ENCODE results near the gene SLCO3A1. TPM values are rescaled to one million over a fixed set of nuclear protein-coding genes. Genes with fewer than 3 reads are reported as not detected.

The SLCO3A1 gene
- total RNA-seq, 1 experiment from 2014 or later, result 5.1 TPM

- Histone ChIP-seq H3K79me2 (ENCODE audit: insufficient read depth, low read length) (no peaks in the 10 kb centered on the region), H3K27ac (ENCODE audit: low read depth, low read length) (no peak overlapping the region), H3K4me1 (ENCODE audit: control insufficient read depth in 1 of 2, insufficient read depth in 2 of 2, low read length in 2 of 2) (no peaks in the 10 kb centered on the region), H4K20me1 (ENCODE audit: insufficient read depth) (no peaks in the 10 kb centered on the region), H2AFZ (ENCODE audit: low read depth, low read length, poor library complexity, severe bottlenecking) (no peak overlapping the region), H3K4me3 (replicated peaks in 1 of 2; ENCODE audit: low read depth in 1 of 2, low read length in 2 of 2) (no peak overlapping the region), H3K27me3 (ENCODE audit: insufficient read depth, low read length) (peaks cover 27% of the 10 kb centered on the region), H3K9me2 (ENCODE audit: insufficient read depth) (no peaks in the 10 kb centered on the region), H3K9me3 (ENCODE audit: control insufficient read depth in 1 of 2, insufficient read depth in 1 of 2, low read depth in 1 of 2, low read length in 2 of 2) (no peaks in the 10 kb centered on the region), H3K4me2 (ENCODE audit: low read length) (no peak overlapping the region), H3K36me3 (ENCODE audit: control insufficient read depth in 1 of 2, insufficient read depth in 2 of 2, low read length in 2 of 2) (no peaks in the 10 kb centered on the region; a peak in 1 of 4 replicates), H3K9ac (ENCODE audit: low read length) (no peak overlapping the region)
- DNase-seq (ENCODE audit: low read depth, low spot score), result no peak
- ChIA-PET POLR2A (no interaction called here), RAD21 (ENCODE audit: low non-redundant PET in 1 of 2, low total read pairs in 2 of 2, uncharacterized antibody in 2 of 2, unreplicated experiment in 2 of 2) (no interaction called here), CTCF (no interaction called here)
- no peak for ATAC-seq
- TF ChIP-seq FOSL1 (IDR thresholded peaks at IDR 0.05; ENCODE audit: low read depth) (no peak), EZH2phosphoT487 (IDR thresholded peaks at IDR 0.05; ENCODE audit: borderline replicate concordance) (no peak), SRF (IDR thresholded peaks at IDR 0.05; ENCODE audit: low read depth) (no peak), SIN3A (IDR thresholded peaks at IDR 0.05; ENCODE audit: low read depth) (no peak), ATF3 (IDR thresholded peaks at IDR 0.05) (no peak), POLR2A (IDR thresholded peaks at IDR 0.05; ENCODE audit: borderline replicate concordance, extremely low read depth, insufficient read depth, insufficient read length) (no peak), ZNF274 (IDR thresholded peaks at IDR 0.05; ENCODE audit: low read depth, low read length) (no peak), EZH2 (IDR thresholded peaks at IDR 0.05) (no peak), POLR2AphosphoS5 (IDR thresholded peaks at IDR 0.05; ENCODE audit: low read depth, low read length) (no peak), YY1 (IDR thresholded peaks at IDR 0.05; ENCODE audit: extremely low read depth, insufficient replicate concordance, low read depth, low read length) (no peak), CTCF (IDR thresholded peaks at IDR 0.05 in 2 of 3, conservative IDR thresholded peaks at IDR 0.05 in 1 of 3; ENCODE audit: borderline replicate concordance in 1 of 3, insufficient read depth in 1 of 3, low read depth in 2 of 3, low read length in 2 of 3) (no peak), CBX3 (IDR thresholded peaks at IDR 0.05; ENCODE audit: low read depth) (no peak), JUND (IDR thresholded peaks at IDR 0.05) (no peak), ZFX (IDR thresholded peaks at IDR 0.05) (no peak), RAD21 (IDR thresholded peaks at IDR 0.05; ENCODE audit: low read depth) (no peak)
- TF ChIP-seq, protein P1, sequence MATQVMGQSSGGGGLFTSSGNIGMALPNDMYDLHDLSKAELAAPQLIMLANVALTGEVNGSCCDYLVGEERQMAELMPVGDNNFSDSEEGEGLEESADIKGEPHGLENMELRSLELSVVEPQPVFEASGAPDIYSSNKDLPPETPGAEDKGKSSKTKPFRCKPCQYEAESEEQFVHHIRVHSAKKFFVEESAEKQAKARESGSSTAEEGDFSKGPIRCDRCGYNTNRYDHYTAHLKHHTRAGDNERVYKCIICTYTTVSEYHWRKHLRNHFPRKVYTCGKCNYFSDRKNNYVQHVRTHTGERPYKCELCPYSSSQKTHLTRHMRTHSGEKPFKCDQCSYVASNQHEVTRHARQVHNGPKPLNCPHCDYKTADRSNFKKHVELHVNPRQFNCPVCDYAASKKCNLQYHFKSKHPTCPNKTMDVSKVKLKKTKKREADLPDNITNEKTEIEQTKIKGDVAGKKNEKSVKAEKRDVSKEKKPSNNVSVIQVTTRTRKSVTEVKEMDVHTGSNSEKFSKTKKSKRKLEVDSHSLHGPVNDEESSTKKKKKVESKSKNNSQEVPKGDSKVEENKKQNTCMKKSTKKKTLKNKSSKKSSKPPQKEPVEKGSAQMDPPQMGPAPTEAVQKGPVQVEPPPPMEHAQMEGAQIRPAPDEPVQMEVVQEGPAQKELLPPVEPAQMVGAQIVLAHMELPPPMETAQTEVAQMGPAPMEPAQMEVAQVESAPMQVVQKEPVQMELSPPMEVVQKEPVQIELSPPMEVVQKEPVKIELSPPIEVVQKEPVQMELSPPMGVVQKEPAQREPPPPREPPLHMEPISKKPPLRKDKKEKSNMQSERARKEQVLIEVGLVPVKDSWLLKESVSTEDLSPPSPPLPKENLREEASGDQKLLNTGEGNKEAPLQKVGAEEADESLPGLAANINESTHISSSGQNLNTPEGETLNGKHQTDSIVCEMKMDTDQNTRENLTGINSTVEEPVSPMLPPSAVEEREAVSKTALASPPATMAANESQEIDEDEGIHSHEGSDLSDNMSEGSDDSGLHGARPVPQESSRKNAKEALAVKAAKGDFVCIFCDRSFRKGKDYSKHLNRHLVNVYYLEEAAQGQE (IDR thresholded peaks at IDR 0.05; ENCODE audit: low read depth), result no peak
- no TSS peak for BruUV-seq (replicated peaks)
- intact Hi-C loops (cut with micrococcal nuclease), result no loop called here
These were observed 335.7 kb downstream of the SLCO3A1 start for GRCh38 chr15:92189166-92189565.

All from HCT116 (cell line).